ENCODE results near the gene HYOU1.
"Not testable (repeated sequence)": the region's sequence is repeated elsewhere in the genome, so short reads cannot be mapped to it uniquely, and the experiment has no call there.

Gene HYOU1

DNA sequence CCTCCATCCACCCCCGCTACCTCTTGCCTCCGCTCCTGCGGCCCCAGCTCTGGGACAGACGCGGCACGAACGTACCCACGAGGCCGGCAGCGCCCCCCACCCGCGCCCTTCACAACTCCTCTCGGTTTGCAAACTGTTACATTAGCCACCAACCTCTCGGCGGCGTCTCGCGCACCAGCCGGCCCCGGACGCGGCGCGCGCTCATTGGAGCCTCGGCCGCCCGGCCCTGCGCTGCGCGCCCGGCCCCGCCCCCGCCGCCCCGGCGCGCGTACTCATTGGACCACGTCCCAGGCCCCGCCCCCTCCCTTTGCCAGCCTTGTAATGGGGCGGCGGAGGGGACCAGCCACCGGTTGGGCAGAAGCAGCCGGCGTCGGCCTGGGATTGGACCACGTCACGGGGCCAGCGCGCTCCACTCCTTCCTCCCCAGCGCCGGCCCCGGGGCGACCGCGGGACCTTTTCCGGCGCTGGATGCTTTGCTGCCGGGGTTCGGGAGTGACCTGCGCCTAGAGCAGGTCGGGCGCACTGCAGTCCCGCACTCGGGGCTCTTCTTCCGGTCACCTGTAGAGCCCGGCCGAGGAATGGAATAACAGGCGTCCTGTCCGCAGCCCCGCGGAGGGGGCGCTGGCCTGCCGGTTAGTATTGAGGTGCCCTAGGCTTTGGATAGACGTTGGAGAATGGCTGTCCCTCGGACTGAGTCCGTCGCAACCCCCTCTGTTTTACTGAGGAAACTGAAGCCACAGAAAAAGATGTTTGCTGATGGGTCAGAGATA, at the start of gene HYOU1:
HYOU1 (minus strand) TSS at position 206 of the 770 bp plus-strand sequence. CDS start 1,045 bp downstream, outside the sequence.
- TF ChIP-seq, protein P1, sequence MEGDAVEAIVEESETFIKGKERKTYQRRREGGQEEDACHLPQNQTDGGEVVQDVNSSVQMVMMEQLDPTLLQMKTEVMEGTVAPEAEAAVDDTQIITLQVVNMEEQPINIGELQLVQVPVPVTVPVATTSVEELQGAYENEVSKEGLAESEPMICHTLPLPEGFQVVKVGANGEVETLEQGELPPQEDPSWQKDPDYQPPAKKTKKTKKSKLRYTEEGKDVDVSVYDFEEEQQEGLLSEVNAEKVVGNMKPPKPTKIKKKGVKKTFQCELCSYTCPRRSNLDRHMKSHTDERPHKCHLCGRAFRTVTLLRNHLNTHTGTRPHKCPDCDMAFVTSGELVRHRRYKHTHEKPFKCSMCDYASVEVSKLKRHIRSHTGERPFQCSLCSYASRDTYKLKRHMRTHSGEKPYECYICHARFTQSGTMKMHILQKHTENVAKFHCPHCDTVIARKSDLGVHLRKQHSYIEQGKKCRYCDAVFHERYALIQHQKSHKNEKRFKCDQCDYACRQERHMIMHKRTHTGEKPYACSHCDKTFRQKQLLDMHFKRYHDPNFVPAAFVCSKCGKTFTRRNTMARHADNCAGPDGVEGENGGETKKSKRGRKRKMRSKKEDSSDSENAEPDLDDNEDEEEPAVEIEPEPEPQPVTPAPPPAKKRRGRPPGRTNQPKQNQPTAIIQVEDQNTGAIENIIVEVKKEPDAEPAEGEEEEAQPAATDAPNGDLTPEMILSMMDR (IDR thresholded peaks at IDR 0.05; ENCODE audit: borderline replicate concordance, extremely low read depth, low read length, poor library complexity, severe bottlenecking) = peak; percentile 39
- TF ChIP-seq EZH2 (IDR thresholded peaks at IDR 0.05; ENCODE audit: borderline replicate concordance, low read depth, low read length, severe bottlenecking) = no peak
- ATAC-seq (ENCODE audit: insufficient read depth, low read depth) (peak; percentile 94), DNase-seq (peak; percentile 98)
- H3K27me3 ChIP-seq (ENCODE audit: insufficient read depth, low read length, poor library complexity) = no peaks in the 10 kb centered on the region
- peak within 1 kb of the TSS; percentile 92 for H3K27ac ChIP-seq (ENCODE audit: low read length)
- peak within 1 kb of the TSS; percentile 93 for H3K4me2 ChIP-seq (ENCODE audit: insufficient read depth, low read length)
- H3K79me2 ChIP-seq (ENCODE audit: insufficient read depth, low read length) = peaks cover 48% of the 10 kb centered on the region
- H2AFZ ChIP-seq (ENCODE audit: low read depth, low read length) = peak within 1 kb of the TSS; percentile 87
- H3K4me3 ChIP-seq (ENCODE audit: low read depth in 1 of 2, low read length in 2 of 2) = peak within 1 kb of the TSS; percentile 82 to 91
- H4K20me1 ChIP-seq (ENCODE audit: insufficient read depth, low read length) = peaks cover 26% of the 10 kb centered on the region; the same call in 1 of the 2 replicates
- H3K9me3 ChIP-seq (ENCODE audit: insufficient read depth, low read length, severe bottlenecking) = no peaks in the 10 kb centered on the region
- peak within 1 kb of the TSS; percentile 93 for H3K9ac ChIP-seq (ENCODE audit: low read depth, low read length)
- peaks cover 35% of the 10 kb centered on the region for H3K36me3 ChIP-seq (ENCODE audit: insufficient read depth, low read length)
- peaks cover 28% of the 10 kb centered on the region for H3K4me1 ChIP-seq (ENCODE audit: insufficient read depth, low read length)

DNA sequence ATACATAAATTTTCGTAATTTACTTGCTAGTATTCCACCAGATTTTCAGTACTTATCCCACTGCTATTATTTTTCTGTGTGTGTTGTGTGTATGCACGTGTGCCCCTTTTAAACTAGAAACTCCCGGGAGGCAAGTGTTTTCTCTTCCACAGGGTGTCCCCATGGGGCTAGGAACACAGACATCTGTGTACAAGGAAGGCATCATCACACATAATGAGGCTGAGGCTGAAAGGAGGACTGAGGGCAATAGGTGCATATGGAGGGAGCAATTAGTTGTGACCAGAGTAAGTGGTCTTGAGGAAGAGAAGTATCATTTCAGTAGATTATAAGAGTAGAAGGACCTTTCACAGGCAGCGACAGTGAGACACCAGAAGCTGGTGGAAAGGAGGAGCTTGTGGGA, 46.8 kb upstream of the HYOU1 start:
- Histone ChIP-seq H3K9ac (ENCODE audit: low read depth, low read length) (no peak overlapping the region), H2AFZ (ENCODE audit: low read depth, low read length) (no peak overlapping the region), H3K79me2 (ENCODE audit: insufficient read depth, low read length) (peaks cover 53% of the 10 kb centered on the region), H3K36me3 (ENCODE audit: insufficient read depth, low read length) (peaks cover 7% of the 10 kb centered on the region), H4K20me1 (ENCODE audit: insufficient read depth, low read length) (peaks cover 9% of the 10 kb centered on the region; the same call in 1 of the 2 replicates), H3K4me2 (ENCODE audit: insufficient read depth, low read length) (peak overlapping the region; percentile 90; the same call in 1 of the 2 replicates), H3K27me3 (ENCODE audit: insufficient read depth, low read length, poor library complexity) (no peaks in the 10 kb centered on the region), H3K4me1 (ENCODE audit: insufficient read depth, low read length) (peaks cover 54% of the 10 kb centered on the region), H3K4me3 (ENCODE audit: low read depth in 1 of 2, low read length in 2 of 2) (no peak overlapping the region), H3K9me3 (ENCODE audit: insufficient read depth, low read length, severe bottlenecking) (no peaks in the 10 kb centered on the region), H3K27ac (ENCODE audit: low read length) (no peak overlapping the region)
- DNase-seq (no peak), ATAC-seq (ENCODE audit: insufficient read depth, low read depth) (no peak)
- TF ChIP-seq EZH2 (IDR thresholded peaks at IDR 0.05; ENCODE audit: borderline replicate concordance, low read depth, low read length, severe bottlenecking) = no peak
- TF ChIP-seq, protein P1 (IDR thresholded peaks at IDR 0.05; ENCODE audit: borderline replicate concordance, extremely low read depth, low read length, poor library complexity, severe bottlenecking) = peak; percentile 29

GRCh38 chr11:119103161-119103664, 46.2 kb upstream of the HYOU1 start:
- DNase-seq; H3K27me3 ChIP-seq (ENCODE audit: insufficient read depth, low read length, poor library complexity); H2AFZ ChIP-seq (ENCODE audit: low read depth, low read length); H4K20me1 ChIP-seq (ENCODE audit: insufficient read depth, low read length); ATAC-seq (ENCODE audit: insufficient read depth, low read depth); H3K9me3 ChIP-seq (ENCODE audit: insufficient read depth, low read length, severe bottlenecking): not testable (repeated sequence)
- peak overlapping the region in 1 of 2 experiments; percentile 77; a peak in 2 of 4 replicates for H3K4me3 ChIP-seq (ENCODE audit: low read depth in 1 of 2, low read length in 2 of 2)
- H3K4me1 ChIP-seq (ENCODE audit: insufficient read depth, low read length) = peaks cover 48% of the 10 kb centered on the region
- peaks cover 48% of the 10 kb centered on the region for H3K79me2 ChIP-seq (ENCODE audit: insufficient read depth, low read length)
- peak overlapping the region; percentile 90 for H3K27ac ChIP-seq (ENCODE audit: low read length)
- peak overlapping the region; percentile 90 for H3K4me2 ChIP-seq (ENCODE audit: insufficient read depth, low read length)
- peak overlapping the region; percentile 78 for H3K9ac ChIP-seq (ENCODE audit: low read depth, low read length)
- H3K36me3 ChIP-seq (ENCODE audit: insufficient read depth, low read length) = peaks cover 13% of the 10 kb centered on the region

- Histone ChIP-seq H3K36me3 (ENCODE audit: insufficient read depth, low read length) (peaks cover 26% of the 10 kb centered on the region), H3K27ac (ENCODE audit: low read length) (peak within 1 kb of the TSS; percentile 90), H3K9ac (ENCODE audit: low read depth, low read length) (peak within 1 kb of the TSS; percentile 78), H3K27me3 (ENCODE audit: insufficient read depth, low read length, poor library complexity) (no peaks in the 10 kb centered on the region), H3K4me1 (ENCODE audit: insufficient read depth, low read length) (peaks cover 46% of the 10 kb centered on the region), H3K4me2 (ENCODE audit: insufficient read depth, low read length) (peak within 1 kb of the TSS; percentile 90), H4K20me1 (ENCODE audit: insufficient read depth, low read length) (no peaks in the 10 kb centered on the region), H3K9me3 (ENCODE audit: insufficient read depth, low read length, severe bottlenecking) (no peaks in the 10 kb centered on the region), H3K79me2 (ENCODE audit: insufficient read depth, low read length) (peaks cover 37% of the 10 kb centered on the region), H3K4me3 (ENCODE audit: low read depth in 1 of 2, low read length in 2 of 2) (peak within 1 kb of the TSS; percentile 71 to 77), H2AFZ (ENCODE audit: low read depth, low read length) (peak within 1 kb of the TSS; percentile 83)
- TF ChIP-seq EZH2 (IDR thresholded peaks at IDR 0.05; ENCODE audit: borderline replicate concordance, low read depth, low read length, severe bottlenecking) = no peak
- TF ChIP-seq, protein P1 (IDR thresholded peaks at IDR 0.05; ENCODE audit: borderline replicate concordance, extremely low read depth, low read length, poor library complexity, severe bottlenecking) = no peak
- DNase-seq (peak; percentile 90), ATAC-seq (ENCODE audit: insufficient read depth, low read depth) (peak; percentile 87)
Observed at GRCh38 chr11:119101759-119102423, 44.9 kb upstream of the HYOU1 start, which contains the start of gene DPAGT1. Gene DPAGT1, minus strand, starts transcription at chr11:119101853. Its CDS starts 198 bp downstream, at chr11:119101655.

Measured in DND-41 (cell line).